ENCODE measurements around the gene PRR14L.
"Not testable (repeated sequence)": the region's sequence is repeated elsewhere in the genome, so short reads cannot be mapped to it uniquely, and the experiment has no call there.

PRR14L gene

DNA sequence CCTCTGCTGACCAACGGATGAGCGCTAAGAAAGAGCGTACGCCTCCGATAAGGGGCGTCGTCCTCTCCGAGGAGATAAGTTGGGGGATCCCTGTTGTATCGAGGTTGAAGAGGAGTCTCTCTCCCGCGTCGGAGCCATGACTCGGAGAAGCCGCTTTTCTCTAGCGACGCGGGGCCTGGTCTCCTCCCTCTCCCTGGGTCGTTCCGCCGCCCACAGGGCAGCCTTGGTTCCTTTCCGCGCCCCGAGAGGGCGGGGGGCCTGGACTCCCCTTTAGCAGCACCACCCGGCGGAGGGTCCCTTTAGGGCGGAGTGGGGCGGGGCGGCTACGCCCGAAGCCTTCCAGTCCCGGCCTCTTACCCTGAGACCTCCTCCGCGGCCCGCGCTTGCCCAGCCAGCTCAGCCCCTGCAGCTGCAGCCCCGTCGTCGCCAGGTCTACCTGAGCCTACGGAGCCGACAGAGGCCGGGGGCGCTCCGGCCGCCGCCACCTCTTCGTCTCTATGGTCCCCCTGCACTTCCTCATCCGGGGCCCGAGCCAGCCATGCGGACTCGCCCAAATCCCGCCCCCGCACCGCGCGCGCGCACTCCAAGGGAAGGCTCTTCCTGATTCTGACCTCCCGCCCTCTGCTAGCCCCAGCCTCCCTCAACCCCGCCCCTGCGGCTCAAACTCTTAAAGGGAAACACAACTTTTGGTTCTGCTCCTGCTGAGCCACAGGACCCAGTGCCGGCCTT is at the start of gene PRR14L:
PRR14L (minus strand) TSS at position 497 of the 729 bp plus-strand sequence. CDS start 11,272 bp downstream, outside the sequence.
- DNase-seq = peak; percentile 87

DNA sequence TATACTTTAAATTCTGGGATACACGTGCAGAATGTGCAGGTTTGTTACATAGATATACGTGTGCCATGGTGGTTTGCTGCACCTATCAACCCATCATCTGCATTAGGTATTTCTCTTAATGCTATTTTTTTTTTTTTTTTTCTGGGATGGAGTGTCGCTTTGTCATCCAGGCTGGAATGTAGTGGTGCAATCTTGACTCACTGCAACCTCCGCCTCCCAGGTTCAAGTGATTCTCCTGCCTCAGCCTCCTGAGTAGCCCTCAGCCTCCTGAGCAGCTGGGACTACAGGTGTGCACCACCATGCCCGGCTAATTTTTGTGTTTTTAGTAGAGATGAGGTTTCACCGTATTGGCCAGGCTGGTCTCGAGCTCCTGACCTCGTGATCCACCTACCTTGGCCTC is 49.4 kb upstream of the PRR14L start:
- not testable (repeated sequence) for DNase-seq

DNA sequence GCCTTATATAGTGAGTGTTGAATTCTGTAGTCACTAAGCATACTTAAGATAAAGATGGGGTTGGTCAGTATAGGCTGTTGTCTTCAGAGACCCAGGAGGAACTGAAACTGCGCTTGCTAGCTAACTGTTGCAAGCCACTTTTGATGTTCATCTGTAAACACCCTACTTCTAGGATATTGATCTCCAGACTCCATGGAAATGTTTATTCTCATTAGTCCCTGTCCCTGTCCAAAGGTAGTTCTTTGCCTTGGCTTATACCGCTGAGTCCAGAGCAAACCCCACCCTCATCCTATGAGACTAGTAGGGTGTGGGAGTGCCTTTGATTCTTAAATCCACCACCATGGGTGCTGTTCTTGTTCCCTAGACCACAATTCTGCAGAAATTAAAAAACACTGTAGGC is 40.3 kb upstream of the PRR14L start:
- no peak for DNase-seq

DNA sequence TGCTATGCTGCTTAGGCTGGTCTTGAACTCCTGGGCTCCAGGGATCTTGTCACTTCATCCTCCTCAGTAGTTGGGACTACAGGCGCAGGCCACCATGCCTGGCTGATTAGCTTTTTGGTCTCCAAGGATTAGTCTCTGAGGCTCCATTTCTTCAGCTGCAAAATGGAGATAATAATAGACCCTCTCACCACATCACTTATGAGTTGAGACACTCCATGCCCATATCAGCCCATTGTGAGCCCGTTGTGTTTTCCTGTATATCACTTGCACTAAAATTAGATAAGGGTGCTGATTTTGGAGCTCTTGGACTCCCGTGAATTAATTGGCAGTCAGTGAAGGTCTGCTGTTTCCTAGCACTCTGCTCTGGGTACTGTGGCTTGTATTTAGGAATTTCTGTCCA is 39.9 kb upstream of the PRR14L start:
- DNase-seq = no peak

DNA sequence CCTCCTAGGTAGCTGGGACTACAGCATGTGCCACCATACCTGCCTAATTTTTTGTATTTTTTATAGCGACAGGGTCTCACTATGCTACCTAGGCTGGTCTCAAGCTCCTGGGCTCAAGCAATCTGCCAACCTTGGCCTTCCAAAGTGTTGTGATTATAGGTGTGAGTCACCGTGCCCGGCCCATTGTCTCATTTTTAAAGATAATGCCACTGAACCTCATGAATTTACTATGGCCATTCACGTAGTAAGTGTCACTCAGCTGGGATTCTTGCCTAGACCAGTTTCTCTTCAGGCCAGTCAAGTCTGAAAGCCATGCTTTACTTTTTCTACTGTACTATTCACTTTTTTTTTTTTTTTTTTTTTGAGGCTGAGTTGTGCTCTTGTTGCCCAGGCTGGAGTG is 26.3 kb upstream of the PRR14L start:
- DNase-seq = no peak

DNA sequence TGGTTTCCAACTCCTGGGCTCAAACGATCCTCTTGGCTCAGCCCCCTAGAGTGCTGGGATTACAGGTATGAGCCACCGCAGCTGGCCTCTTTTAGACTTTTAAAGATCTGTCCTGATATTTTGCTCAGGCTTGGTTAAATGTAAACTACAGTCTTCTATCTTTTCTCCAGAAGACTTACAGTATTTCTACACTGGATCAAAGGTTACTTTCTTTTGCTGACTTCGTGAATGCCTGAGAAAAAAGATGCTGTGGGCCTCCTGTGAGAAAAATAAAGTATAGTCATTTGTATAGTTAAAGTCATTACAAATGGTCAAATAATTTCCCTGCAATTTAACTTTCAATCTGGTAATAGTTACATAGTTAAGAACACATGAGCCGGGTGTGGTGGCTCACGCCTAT is 23.5 kb upstream of the PRR14L start:
- no peak for DNase-seq

DNA sequence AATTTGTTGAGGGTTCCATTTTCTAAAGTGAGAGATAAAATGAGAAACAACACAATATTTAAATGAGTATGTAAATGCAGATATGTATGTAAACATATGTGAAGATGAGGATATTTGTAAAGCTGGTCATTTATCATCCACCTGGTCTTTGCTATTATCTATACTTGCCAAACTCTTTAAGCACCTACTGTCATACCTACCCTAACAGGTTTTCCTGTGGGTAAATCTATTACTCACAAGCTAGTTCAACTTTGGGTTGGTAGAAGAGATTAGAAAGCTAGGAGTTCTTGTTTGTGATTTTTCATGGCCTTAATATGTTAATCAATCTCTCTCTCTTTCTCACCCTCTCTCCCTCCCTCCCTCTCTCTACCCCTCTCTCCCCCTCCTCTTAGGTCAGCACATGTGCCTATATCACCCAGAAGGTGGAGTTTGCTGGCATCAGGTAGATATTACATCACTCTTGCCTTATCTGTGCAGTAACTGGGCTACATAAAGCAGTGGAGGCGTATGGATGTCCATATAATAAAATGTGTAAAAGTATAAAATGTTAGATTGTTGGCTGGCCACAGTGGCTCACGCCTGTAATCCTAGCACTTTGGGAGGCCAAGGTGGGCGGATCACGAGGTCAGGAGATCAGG is 18.6 kb upstream of the PRR14L start:
- no peak for DNase-seq

DNA sequence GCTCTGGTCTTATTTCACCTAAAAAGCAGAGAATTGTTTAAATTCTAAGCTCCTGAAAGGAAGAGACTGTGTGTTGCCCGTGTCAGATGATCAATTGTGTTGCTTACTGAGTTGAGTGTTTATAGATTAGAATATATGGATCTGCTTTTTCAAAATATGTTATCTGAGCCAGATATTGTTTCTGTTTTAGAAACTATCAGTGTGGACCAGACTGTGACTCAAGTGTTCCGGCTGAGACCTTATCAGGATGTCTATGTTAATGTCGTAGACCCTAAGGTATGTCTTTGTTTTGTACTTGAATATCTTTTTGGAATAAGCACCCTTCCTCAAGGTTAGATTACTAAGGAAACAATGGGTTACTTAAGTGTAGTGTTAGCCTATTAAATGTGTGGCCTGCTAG is 14.9 kb upstream of the PRR14L start:
- no peak for DNase-seq

DNA sequence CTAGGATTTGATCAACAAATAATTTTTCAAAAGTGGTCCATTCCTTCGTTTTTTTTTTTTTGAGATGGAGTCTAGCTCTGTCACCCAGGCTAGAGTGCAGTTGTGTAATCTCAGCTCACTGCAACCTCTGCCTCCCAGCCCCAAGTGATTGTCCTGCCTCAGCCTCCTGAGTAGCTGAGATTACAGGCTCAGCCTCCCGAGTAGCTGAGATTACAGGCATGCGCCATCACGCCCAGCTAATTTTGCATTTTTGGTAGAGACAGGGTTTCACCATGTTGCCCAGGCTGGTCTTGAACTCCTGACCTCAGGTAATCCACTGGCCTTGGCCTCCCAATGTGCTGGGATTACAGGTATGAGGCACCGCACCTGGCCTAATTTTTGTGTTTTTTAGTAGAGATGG is 8.9 kb upstream of the PRR14L start:
- DNase-seq = not testable (repeated sequence)

DNA sequence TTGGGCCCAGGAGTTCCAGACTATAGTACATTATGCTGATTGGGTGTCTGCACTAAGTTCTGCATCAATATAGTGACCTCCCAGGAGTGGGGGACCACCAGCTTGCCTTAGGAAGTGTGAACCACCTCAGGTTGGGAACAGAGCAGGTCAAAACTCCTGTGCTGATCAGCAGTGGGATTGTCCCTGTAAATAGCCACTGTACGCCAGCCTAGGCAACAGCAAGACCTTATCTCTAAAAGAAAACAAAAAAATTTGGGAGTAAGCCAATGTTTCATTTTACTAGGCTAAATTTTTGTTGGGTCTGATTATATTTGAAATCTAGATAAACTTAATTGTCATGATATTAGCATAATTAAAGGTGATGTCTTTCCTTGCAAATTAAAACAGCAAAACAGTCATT is 7.3 kb upstream of the PRR14L start:
- DNase-seq = no peak

DNA sequence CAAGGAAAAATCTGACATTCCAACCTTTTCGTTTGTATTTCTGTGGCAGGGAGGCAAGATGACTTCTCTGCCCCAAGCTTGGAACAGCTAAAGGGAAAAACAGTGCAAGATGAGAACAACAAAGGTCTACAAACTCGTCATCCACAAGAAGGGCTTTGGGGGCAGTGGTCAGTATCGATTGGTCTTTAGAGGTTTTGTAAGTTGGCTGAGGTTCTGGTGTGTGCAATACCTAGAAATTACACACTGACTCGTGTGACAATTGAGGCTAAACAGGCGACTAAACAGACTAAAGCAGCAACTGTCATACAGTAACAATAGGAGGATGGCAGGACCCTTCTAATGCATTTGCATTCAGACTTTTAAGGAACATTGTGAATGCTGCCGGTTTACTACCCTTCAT is 4.9 kb upstream of the PRR14L start:
- DNase-seq = no peak

DNA sequence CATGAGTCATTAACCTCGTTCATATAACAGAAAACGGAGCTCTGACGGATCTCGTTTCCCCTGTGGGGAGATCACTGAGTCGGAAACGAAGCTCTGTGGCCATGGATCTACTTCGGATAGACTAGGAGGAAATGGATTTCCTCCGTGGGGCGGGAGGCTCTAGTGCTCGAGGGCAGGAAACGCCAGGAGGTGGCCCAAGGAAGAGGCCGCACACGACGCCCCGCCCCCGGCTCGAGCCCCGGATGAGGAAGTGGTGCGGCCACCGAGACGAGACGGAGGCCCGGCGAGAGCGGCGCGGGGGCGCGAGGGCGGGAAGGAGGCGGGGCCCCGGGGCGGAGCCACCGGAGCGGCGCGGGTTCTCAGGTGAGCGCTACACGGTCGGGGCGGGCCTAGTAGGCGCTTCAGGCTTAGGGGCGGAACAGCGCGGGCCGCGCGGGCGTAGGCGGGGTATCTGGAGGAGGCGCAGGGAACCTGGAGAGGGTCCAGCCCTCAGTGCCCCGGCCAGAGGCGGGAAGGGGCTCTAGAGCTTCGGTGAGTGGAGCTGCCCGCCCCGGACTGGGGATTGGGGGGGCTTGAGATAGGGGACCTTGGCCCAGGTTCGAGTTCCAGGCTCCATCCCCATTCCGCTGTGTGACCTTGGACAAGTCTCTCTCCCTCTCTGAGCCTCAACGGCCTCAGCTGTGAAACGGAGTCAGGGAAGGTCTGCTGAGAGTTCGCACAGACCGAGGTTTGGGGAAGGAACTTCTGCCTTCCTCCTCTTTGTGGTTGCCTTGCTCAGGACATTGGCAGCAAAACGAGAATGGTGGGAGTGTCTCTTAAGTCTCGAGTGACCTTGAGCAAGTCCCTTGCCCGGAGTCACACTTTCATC is 3.9 kb upstream of the PRR14L start, which contains the start of gene DEPDC5:
DEPDC5 (plus strand) TSS at position 386 of the 868 bp plus-strand sequence. CDS start 903 bp downstream, outside the sequence.
- peak; percentile 86 for DNase-seq

DNA sequence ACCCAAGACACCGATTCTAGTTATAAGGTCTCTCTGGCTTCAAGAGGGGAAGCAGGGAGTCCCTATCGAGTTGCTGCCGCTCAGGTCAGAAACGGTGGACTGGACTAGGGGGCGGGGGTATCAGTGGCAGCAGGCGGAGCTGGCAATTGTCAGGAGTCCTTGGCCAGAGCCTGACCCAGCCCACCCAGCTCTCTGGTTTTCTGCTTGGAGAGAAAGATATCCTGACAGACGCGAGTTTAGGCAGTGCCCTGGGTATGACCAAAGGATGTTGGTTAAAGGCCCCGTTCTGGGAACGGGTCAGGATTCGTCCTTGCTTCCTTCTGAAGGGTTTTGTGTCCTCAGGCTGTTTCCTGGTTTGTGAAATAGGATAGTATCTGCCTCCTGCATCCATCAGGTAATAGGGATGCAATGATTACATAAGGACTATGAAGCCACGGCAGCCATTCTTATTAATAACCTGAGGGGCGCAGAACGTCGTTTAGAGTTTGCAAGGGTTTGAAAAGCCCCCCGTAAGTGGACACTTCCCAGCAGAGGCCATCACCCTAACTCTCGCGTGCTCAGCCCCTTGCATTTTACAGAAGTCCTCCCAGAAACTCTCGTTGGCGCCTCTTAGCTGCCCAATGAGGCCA is 3.2 kb upstream of the PRR14L start:
- DNase-seq = peak; percentile 75

DNA sequence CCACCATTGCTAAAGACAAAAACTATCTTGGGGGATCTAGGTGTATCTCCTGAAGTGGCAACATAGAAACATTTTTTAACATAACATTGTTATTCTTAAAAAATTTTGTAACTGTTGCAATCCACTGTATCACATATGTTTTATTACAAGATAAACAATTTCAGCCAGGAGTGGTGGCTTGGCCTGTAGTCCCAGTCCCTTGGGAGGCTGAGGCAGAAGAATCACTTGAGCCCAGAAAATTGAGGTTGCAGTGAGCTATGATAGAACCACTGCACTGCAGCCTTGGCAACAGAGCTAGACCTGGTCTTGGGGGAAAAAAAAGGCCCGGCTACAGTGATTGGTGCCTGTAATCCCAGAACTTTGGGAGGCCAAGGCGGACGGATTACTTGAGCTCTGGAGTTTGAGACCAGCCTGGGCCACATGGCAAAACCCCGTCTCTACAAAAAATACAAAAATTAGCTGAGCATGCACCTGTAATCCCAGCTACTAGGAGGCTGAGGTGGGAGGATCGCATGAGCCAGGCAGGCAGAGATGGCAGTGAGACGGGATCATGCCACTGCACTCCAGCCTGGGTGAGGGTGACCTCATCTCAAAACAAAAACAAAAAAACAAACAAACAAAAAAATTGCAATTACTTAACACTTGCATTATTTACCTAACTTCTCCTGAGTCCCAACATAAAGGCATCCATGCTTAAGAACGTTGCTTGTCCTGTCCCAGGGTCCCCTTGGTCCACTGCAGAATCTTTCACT is 2.3 kb upstream of the PRR14L start:
- no peak for DNase-seq

DNA sequence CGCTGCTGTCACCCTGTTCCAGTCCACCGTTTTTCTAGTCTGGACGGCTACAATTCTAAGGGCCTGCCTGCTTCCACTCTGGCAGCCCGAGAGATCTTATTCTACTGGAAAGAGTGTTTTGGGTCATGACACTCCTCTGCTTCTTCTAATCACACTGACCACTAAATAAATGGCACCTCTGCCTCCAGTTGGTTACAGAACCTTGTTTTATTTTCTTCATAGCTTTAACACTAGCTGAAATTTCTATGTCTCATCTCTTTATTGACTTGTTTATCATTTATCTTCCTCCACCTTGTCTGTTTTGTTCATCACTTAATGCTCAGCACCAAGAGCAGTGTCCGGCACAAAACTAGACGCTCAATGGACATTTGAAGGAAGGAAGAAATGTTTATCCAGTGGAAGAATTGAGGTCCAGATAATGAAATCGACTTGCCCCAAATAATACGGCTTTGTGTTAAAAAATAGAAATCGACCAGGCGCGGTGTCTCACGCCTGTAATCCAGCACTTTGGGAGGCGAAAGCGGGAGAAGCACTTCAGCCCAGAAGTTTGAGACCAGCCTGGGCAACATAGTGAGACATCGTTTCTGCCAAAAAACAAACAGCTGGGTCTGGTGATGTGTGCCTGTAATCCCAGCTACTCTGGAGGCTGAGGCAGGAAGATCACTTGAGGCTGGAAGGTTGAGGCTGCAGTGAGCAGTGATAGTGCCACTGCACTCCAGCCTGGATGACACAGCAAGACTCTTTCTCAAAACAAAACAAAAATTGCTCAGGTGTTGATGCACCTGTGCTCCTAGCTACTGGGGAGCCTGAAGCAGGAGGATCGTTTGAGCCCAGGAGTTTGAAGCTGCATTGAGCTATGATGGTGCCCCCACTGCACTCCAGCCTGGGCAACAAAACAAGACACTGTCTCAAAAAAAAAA is 693 bp upstream of the PRR14L start:
- DNase-seq = no peak

DNA sequence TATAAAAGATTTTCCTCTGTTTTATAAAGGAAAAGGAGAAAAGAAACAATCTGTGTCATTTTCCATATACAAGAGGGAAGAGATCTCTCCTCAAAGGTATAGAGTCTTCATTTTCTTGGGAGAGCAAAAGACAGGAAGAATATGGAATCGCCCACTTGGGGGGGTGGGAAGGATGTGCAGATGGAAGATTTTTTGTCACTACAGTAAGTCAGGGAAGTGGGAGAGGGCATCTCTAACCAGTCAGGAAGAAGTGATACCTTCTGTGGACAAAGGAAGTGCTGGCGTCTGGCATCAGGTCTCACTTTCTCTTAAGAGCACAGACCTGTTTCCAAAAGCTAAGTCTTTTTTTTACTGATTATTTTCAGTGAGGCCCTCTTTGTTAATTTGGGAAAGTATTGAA is 1.4 kb downstream of the PRR14L start:
- DNase-seq = no peak

DNA sequence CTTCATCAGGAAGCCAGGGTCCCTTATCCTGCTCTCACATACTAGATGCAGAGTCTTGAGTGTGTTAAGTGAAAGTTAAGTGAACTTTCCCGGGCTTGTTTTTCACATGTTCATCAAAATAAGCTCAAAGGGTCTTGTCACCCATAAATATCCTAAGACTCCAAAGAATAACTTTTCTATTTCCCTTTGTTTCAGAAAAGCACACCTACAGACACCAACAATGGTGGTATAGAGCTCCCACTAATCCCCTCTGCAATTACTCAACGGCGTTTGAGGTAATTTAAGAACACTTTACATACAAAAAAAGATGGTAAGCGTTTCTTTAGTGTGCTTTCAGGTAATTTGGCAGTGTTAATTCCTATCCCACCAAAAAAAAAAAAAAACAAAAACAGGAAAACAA is 2.5 kb downstream of the PRR14L start:
- DNase-seq = no peak

DNA sequence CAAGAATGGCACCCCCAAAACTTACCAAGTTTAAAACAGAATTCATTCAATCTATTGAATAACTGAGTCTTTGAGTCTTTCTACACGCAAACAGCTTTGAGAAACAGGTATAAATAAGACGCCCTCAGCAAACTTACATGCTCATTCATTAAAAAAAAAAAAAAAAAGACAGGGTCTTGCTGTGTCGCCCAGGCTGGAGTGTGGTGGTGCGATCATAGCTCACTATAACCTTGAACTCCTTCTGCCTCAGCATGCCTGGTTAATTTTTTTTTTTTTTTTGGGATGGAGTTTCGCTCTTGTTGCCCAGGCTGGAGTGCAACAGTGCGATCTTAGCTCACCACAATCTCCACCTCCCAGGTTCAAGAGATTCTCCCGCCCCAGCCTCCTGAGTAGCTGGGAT is 6.1 kb downstream of the PRR14L start:
- no peak for DNase-seq

DNA sequence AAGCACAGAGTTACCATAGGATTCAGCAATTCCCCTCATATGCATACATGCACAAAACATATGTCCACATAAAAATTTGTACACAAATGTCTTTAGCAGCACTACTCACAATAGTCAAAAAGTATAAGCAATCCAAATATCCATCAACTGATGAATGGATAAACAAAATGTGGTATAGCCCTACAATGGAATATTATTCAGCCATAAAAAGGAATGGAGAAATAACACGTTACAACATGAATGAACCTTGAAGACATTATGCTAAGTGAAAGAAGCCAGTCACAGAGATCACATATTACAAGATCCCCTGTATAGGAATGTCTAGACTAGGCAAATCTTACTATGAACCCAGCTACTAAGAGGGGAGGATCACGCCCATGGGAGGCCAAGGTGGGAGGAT is 7.2 kb downstream of the PRR14L start:
- no peak for DNase-seq

DNA sequence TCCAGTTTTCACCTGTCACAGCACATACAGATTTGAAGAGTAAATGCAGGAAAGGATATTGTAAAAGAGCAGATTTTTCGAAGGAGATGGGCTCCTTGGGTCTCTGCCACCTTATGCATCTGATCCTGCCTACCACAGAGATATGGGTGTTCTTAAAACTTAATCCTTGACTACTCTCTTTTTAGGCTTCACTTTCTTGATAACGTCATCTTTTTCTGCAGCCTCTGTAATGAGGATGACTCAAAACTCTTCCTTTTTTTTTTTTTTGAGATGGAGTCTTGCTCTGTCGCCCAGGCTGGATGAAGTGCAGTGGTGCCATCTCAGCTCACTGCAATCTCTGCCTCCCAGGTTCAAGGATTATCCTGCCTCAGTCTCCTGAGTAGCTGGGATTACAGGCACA is 7.8 kb downstream of the PRR14L start:
- DNase-seq = no peak

DNA sequence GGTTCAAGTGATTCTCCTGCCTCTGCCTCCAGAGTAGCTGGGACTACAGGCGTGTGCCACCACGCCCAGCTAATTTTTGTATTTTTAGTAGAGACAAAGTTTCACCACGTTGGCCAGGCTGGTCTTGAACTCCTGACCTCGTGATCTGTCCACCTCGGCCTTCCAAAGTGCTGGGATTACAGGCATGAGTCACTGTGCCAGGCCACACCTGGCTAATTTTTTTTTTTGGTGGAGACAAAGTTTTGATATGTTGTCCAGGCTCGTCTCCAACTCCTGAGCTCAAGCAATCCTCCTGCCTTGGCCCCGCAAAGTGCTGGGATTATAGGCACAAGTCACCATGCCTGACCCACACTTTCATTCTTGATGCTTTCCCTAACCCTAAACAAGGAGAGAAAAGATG is 9.6 kb downstream of the PRR14L start:
- DNase-seq = not testable (repeated sequence)

All from NCI-H510A (cell line).